ENCODE data around the gene KRT76. TPM values are rescaled to one million over a fixed set of nuclear protein-coding genes. Genes with fewer than 3 reads are reported as not detected.
"Not testable (repeated sequence)": the region's sequence is repeated elsewhere in the genome, so short reads cannot be mapped to it uniquely, and the experiment has no call there.

The KRT76 gene
- total RNA-seq, 1 experiment from 2014 or later = not detected

DNA sequence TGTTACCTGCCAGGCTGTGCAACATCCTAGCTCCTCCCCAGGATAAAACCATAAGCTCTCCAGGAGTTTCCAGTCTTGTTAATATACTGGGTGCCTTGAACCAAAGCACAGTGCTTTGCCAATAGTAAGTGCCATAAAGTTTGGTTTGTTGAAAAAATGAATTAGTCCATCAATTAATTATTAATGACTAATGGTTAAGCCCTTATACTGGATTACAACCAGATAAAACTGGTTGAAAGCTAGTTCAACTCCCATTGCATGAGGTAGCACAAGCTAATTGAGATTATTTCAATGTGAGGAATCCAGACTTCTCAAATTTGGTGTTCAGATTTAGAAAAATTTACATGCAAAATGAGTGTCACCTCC, 20.4 kb upstream of the KRT76 start:
- DNase-seq (ENCODE audit: low spot score) = no peak

DNA sequence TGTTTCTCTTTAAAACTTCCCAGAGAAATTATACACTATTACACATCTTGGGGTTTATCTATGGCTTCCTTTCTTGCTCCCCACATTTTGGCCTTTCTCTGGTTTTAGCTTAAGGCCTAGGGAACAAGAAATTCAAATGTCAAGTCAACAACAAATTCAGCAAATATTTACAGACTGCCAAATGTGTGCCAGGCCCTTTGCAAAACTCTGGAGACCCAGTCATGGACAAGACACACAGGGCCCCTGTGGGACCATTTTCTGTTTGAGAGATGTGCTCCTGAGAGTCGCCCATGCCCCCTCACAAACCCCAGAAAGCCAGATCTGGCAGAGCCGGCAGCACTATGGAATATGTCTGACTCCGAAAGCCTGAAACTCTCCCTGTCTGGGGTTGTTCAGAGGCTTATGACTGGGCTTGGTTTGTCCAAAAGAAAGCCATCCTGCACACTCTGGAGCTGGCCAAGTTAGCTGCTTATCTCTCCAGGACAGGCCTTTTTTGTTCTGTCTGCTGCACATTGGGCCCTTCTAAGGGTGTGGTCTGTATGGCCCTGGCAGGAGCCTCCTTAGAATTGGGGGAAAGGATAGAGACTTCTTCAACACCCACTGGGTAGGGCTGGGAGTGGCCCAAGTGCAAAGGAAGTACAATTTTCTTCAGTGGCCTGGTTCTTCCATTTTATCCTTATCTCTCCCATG, 19.8 kb upstream of the KRT76 start:
- no peak for DNase-seq (ENCODE audit: low spot score)

- no peak for DNase-seq (ENCODE audit: low spot score)
Observed at GRCh38 chr12:52796429-52796794, 19.3 kb upstream of the KRT76 start.

DNA sequence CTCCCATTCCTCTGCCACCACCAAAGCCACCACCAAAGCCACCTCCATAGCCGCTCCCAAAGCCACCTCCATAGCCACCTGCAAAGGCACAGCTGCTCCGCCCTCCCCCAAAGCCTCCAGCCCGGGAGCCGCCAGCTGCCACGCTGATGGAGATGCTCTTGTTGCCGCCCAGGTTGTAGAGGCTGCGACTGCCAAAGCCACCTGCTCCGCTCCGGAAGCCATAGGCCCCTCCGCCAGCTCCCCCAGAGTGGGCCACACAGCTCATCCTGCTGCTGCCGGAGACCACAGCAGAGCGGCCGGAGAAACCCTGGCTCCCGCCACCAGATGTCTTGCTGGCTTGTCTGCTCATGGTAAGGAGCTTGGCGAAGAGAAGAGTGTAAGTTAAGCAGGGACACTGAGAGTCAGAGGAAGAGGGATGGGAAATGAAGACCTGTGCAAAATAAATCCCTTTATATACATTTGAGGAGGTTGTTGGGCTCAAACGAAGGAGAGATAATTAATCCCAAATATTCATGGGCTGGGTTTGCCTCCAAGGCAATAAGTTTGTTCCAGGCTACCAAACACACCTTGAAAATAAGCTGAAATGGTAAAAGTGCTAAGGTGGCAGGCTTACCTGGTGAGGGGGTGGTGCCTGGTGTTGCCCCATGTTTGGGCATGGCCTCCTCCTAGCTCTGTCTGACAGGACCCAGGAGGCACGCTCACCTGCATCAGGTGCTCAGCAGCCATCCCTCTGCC, 18.7 kb upstream of the KRT76 start, which contains the start of gene KRT3:
Gene KRT3 (minus strand): TSS at position 424 of the 735 bp plus-strand sequence. CDS start 75 bp downstream, at position 349.
- no peak for DNase-seq (ENCODE audit: low spot score)

GRCh38 chr12:52795332-52795674, 18.2 kb upstream of the KRT76 start:
- DNase-seq (ENCODE audit: low spot score) = not testable (repeated sequence)

- peak; percentile 50 for DNase-seq (ENCODE audit: low spot score)
Observed at GRCh38 chr12:52794479-52795331, 17.6 kb upstream of the KRT76 start.

DNA sequence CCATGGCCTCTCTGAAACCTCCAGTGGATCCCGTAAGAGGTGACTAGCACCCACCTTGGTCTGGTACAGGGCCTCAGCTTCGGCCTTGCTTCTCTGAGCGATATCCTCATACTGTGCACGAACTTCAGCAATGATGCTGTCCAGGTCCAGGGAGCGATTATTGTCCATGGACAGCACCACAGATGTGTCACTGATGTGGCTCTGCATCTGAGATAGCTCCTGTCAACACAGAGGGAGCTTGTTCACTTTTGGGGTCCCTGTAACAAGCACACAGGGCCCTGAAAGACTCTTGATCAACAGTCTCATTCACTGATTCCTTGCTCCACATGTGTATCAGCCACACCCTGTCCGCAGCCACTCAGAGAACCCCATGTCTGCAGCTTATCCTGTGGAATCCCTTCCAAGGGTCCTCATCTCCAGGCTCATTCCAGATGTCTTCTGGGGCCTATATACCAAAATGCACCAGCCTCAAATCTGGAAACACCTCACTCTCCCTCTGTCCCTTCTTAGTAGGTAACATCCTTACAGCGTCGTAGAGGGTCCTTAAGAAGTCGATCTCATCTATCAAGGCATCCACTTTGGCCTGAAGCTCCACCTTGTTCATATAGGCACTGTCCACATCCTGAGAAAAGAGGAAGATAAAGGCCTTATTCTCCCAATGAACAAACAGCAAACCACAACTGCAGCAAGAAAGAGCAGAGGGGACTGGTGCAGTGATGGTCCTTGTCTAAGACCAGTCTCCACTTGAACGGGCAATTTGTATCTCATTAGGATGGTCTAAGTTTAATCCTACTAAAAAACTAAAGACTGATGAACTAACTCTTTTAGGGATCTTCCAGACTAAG, 15.3 kb upstream of the KRT76 start:
- no peak for DNase-seq (ENCODE audit: low spot score)

- no peak for DNase-seq (ENCODE audit: low spot score)
Observed at GRCh38 chr12:52791271-52792184, 14.4 kb upstream of the KRT76 start.

- no peak for DNase-seq (ENCODE audit: low spot score)
Observed at GRCh38 chr12:52790427-52791270, 13.5 kb upstream of the KRT76 start.

DNA sequence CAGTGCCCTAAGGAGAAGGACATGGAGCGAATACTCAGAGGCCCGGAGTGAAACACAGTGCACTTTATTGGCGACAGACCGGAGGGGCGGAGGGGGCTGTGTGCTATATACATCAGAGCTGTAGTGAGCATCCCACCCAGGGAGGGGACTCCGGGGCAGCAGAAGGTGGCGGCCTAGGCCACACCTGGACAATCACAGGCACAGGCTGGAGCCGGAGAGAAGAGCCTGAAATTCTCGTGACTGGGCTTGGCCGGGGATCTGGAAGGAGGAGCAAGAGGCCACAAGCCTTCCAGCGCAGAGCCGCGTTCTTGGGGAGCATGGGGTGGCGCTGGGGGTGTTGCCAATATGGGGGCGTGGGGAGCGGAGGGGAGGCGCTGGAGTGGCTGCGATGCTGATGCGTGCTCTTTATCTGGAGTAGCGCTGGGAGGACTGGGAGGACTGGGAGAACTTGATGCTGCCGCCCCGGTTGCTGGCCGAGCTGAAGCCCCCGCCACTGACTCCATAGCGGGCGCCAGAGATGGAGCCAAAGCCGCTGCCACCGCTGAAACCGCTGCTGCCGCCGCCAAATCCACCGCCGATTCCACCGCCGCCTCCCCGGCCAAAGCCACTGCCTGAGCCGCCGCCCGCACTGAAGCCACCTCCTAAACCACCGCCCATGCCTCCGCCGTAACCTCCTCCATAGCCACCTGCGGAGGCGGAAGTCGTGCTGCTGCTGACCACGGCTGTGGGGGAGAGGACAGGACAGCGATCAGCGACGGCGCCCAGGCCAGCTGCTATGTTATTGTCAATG, 12.7 kb upstream of the KRT76 start:
- DNase-seq (ENCODE audit: low spot score) = no peak

- no peak for DNase-seq (ENCODE audit: low spot score)
Observed at GRCh38 chr12:52788876-52789636, 11.9 kb upstream of the KRT76 start.

DNA sequence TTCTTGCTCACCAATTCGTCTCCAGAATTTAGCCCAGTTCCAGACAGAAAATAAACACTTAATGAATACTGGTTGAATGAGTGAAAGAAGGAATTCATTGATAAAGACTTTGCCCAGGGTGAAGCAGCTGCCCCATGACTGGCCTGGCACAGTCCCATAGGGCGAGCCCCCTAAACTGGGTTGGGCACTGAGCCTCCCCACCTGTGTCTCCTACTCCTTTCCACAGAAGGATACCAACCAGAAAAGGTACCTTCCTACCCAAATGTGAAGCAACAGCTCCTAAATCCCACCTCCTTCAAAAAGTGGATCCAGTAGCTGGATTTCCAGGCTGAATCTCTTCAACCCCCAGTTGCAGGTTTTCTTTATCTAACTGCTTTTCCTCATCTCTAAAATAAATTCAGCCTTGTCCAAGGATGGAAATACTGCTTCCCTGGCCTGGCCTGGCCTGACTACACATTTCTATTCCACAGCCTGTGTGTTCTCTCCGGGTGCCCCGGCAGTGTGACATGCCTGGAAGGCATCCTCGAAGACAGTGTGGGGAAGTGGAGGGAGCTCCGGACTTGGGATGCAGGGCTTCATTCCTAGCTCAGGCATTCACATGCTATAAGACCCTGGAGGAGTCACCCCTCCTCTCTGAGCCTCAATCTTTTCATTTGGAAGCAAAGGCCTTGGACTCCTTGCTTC, 11.2 kb upstream of the KRT76 start:
- DNase-seq (ENCODE audit: low spot score) = no peak

DNA sequence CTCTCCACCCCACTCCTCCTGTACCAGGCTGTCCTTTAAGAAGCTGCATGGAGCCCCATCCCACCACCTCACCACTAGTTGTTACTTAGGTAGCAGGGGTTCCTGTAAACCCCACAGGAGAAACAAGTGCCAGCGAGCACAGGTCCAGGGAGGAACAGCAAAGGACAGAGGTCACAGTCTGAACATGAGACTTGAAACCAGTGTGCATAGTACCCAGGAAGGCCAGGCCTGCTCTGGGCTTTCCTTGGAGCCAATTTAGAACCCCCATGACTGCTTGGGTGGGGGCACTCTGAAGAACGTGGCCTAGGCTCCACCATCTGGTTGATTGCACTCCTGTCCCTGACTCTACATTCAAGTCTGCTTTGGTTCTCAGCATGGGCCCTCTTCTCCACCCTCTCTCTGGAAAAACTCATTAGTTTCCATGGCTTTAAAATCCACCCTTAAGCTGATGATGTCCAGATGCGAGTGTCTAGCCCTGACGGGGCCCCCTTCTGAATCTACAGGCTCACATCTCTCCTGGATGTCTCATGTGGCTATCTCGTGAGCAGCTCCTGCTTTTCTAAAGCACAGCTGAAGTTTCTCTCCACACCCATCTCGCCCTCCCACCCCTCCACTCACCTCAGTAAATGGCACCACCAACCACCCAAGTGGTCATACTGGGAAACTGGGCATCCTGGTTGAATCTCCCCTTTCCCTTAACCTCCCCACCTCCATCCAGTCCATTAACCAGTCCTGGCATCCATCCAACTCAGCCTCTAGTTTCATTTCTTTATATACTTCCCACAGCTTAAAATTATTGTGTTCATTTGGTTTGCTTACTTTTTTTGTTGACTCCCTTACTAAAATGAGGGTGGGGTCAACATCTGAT, 10.4 kb upstream of the KRT76 start:
- no peak for DNase-seq (ENCODE audit: low spot score)

GRCh38 chr12:52784909-52785308, 7.8 kb upstream of the KRT76 start:
- no peak for DNase-seq (ENCODE audit: low spot score)

DNA sequence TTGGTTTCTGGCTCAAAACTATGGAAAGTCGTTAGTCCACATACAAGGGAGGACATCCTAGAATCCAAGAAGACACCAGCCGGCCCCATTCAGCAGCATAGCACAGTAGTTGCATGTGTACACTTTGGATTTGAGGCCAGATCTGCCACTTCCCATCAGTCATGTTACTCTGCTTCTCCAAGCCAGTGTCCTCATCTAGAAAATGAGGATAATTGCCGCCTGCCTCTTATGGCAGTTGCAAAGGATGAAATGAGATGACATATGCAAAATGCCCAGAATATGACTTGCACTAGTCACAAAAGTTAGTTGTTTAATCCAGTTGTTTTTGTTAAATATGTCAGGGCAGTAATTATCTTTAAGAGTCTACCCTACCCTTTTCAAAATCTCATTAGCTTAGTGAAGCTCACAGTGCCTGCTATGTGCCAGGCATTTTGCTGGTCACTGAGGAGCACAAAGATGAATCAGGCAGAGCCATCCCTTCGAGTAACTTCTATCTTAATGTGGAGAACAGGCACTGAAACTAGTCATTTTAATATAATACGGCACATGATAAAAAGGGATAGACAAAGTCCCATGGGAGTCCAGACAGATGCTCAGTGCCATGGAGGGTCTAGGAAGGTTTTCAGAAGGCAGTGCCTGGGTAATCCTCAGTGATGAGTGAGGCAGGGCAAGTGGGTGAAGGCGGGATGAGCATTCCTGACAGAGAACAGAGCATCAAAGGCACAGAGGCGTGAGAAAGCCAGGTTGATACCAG, 6.6 kb upstream of the KRT76 start:
- no peak for DNase-seq (ENCODE audit: low spot score)

DNA sequence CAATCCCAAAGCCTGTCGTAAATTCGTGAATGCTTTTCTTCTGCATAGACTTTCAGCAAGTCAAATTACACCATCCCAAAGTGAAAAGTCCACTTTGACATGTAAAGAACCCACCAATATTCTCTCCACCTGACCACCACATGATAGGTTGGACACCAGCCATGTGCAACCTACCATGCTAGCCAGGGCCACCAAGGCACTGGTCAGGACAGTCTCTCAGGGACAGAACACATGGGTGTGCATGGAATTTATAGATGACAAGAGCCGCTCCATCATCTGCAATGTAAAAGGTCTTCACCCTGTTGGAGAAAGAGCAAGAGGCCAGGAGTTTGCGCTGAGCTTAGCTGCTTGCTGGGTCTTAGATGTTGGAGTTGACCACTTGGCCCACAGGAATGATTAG, 5.4 kb upstream of the KRT76 start:
- DNase-seq (ENCODE audit: low spot score) = no peak
